A549 (cell line): Measurements from ENCODE around the gene TSHZ2.

Experiments used
- CEBPB ChIP-seq, 2 experiments: fragments of >200 bp in 1 of 2; sonication (Bioruptor Twin) in 1 of 2; formaldehyde crosslinking in 1 of 2; IDR thresholded peaks; 2 replicates each; pipeline ENCODE4 v1.6.1; 2012 to 2016
- CHD4 ChIP-seq: fragments of 200-600 bp; sonication (generic); IDR thresholded peaks from 2 replicates; pipeline ENCODE4 v1.6.1; 2016; ENCODE audit warnings: antibody characterized with exemption, mild to moderate bottlenecking, borderline replicate concordance
- CTCF ChIP-seq: fragments of >200 bp; sonication (Bioruptor Twin); formaldehyde crosslinking; IDR thresholded peaks from 3 replicates; pipeline ENCODE4 v1.5.1; 2016
- EP300 ChIP-seq, 2 experiments: fragments of >200 bp; sonication (Bioruptor Twin); formaldehyde crosslinking; IDR thresholded peaks; 2 replicates in 1 of 2; 3 replicates in 1 of 2; pipeline ENCODE4 v1.6.1; 2016 to 2017
- MAX ChIP-seq: IDR thresholded peaks from 2 replicates; pipeline ENCODE4 v1.6.1; 2012
- PBX3 ChIP-seq: IDR thresholded peaks from 2 replicates; pipeline ENCODE4 v1.6.1; 2012
- POLR2A ChIP-seq: IDR thresholded peaks from 2 replicates; pipeline ENCODE4 v1.6.1; 2012; ENCODE audit warnings: mild to moderate bottlenecking, low read length
- RAD21 ChIP-seq, 2 experiments: fragments of >200 bp in 1 of 2; sonication (Bioruptor Twin) in 1 of 2; formaldehyde crosslinking in 1 of 2; IDR thresholded peaks in 1 of 2; conservative IDR thresholded peaks in 1 of 2; 2 replicates in 1 of 2; 3 replicates in 1 of 2; pipeline ENCODE4 v1.6.1; 2012 to 2018; ENCODE audit warnings: inconsistent platforms in 1 of 2
- REST ChIP-seq: fragments of 200-600 bp; sonication (generic); IDR thresholded peaks from 2 replicates; pipeline ENCODE4 v1.6.1; 2016; ENCODE audit warnings: antibody characterized with exemption, mild to moderate bottlenecking, moderate library complexity
- RFX5 ChIP-seq: fragments of 450-650 bp; IDR thresholded peaks from 2 replicates; pipeline ENCODE4 v1.7.1; 2014; ENCODE audit warnings: antibody characterized with exemption, mild to moderate bottlenecking, moderate library complexity
- SREBF2 ChIP-seq: fragments of 450-650 bp; IDR thresholded peaks from 2 replicates; pipeline ENCODE4 v1.6.1; 2014; ENCODE audit warnings: mild to moderate bottlenecking, moderate library complexity
- TF ChIP-seq, protein P1 (sequence below): IDR thresholded peaks from 2 replicates; pipeline ENCODE4 v1.6.1; 2012; ENCODE audit warnings: low read depth, borderline replicate concordance

DNA sequence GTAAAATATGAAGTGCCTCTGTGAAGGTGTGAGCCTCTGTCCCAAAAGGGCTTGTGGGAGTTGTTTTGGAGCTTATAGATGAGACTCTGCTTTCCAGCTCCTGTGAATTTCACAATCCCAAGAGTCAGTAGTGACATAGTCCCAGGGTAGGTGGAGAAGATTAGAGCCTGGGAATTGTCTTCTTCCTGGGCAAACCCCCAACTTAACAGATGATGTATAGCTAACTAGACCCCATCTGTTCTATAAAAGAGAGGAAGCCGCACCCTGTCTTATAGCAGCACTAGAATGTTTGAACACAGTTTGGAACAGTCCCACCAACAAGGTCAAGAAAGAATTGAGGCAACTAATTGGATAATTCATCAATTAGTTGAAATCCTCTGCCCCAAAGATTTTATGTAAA lies 326.8 kb downstream of the TSHZ2 start:
- TF ChIP-seq CTCF (no peak), POLR2A (no peak), SREBF2 (no peak), EP300 (IDR thresholded peaks at IDR 0.05) (no peak), CEBPB (IDR thresholded peaks at IDR 0.05) (no peak), CHD4 (no peak), PBX3 (no peak), RFX5 (no peak), REST (no peak), RAD21 (conservative IDR thresholded peaks at IDR 0.05 in 1 of 2, IDR thresholded peaks at IDR 0.05 in 1 of 2) (no peak), MAX (no peak)
- TF ChIP-seq, protein P1, sequence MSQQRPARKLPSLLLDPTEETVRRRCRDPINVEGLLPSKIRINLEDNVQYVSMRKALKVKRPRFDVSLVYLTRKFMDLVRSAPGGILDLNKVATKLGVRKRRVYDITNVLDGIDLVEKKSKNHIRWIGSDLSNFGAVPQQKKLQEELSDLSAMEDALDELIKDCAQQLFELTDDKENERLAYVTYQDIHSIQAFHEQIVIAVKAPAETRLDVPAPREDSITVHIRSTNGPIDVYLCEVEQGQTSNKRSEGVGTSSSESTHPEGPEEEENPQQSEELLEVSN = no peak
